NAMALWA (cell line): Measurements from ENCODE around the gene HABP2.

ENCODE experiments used
- DNase-seq: peaks from one replicate; pipeline ENCODE4 v3.0.0-alpha.2; 2015; ENCODE audit warnings: low spot score

The HABP2 gene

GRCh38 chr10:113604572-113604971, 51.7 kb downstream of the HABP2 start:
- DNase-seq: no peak

GRCh38 chr10:113605268-113605978, 52.6 kb downstream of the HABP2 start:
- no peak for DNase-seq

GRCh38 chr10:113609704-113610108, 56.9 kb downstream of the HABP2 start:
- DNase-seq: no peak

- DNase-seq: no peak
Observed at GRCh38 chr10:113610631-113611601, 58.1 kb downstream of the HABP2 start.

GRCh38 chr10:113612154-113612553, 59.3 kb downstream of the HABP2 start:
- DNase-seq: no peak

GRCh38 chr10:113613427-113613826, 60.6 kb downstream of the HABP2 start:
- no peak for DNase-seq

GRCh38 chr10:113613977-113614690, 61.3 kb downstream of the HABP2 start:
- DNase-seq: no peak

GRCh38 chr10:113616244-113617074, 63.6 kb downstream of the HABP2 start:
- DNase-seq: peak; percentile 6

GRCh38 chr10:113617086-113617485, 64.2 kb downstream of the HABP2 start:
- no peak for DNase-seq

- DNase-seq: no peak
Observed at GRCh38 chr10:113618338-113618737, 65.5 kb downstream of the HABP2 start.

- no peak for DNase-seq
Observed at GRCh38 chr10:113619401-113619800, 66.5 kb downstream of the HABP2 start.

- no peak for DNase-seq
Observed at GRCh38 chr10:113620511-113620910, 67.7 kb downstream of the HABP2 start.

- no peak for DNase-seq
Observed at GRCh38 chr10:113620936-113621335, 68.1 kb downstream of the HABP2 start.

GRCh38 chr10:113621799-113622198, 68.9 kb downstream of the HABP2 start:
- no peak for DNase-seq

- DNase-seq: no peak
Observed at GRCh38 chr10:113622831-113623230, 70.0 kb downstream of the HABP2 start.

GRCh38 chr10:113625461-113626186, 72.8 kb downstream of the HABP2 start:
- DNase-seq: no peak

- DNase-seq: no peak
Observed at GRCh38 chr10:113626809-113627355, 74.0 kb downstream of the HABP2 start.

GRCh38 chr10:113627836-113628235, 75.0 kb downstream of the HABP2 start:
- DNase-seq: no peak

- DNase-seq: no peak
Observed at GRCh38 chr10:113628607-113629153, 75.8 kb downstream of the HABP2 start.

GRCh38 chr10:113630929-113631533, 78.2 kb downstream of the HABP2 start:
- no peak for DNase-seq
